Stomach (tissue), 9 donors: ENCODE measurements around the gene SLC22A5. TPM values are rescaled to one million over a fixed set of nuclear protein-coding genes. Genes with fewer than 3 reads are reported as not detected.

ENCODE experiments used
- DNase-seq, 2 donors: peaks; one replicate each; pipeline versions ENCODE4 v3.0.0 to v3.0.0-alpha.2; 2013 to 2019
- H3K27ac ChIP-seq, 5 donors: fragments of 200-600 bp in 4 of 5; sonication (generic) in 4 of 5; one replicate each; pipeline ENCODE4 v1.5.1; 2013 to 2019; ENCODE audit warnings: mild to moderate bottlenecking in 1 of 5, moderate library complexity in 1 of 5
- H3K27me3 ChIP-seq, 3 donors: fragments of 200-600 bp; sonication (generic); one replicate each; pipeline ENCODE4 v1.5.1; 2017 to 2019; ENCODE audit warnings: mixed run types in 1 of 3
- H3K36me3 ChIP-seq, 4 donors: fragments of 200-600 bp; sonication (generic); 1 replicate in 3 of 4; 2 replicates in 1 of 4; pipeline ENCODE4 v1.5.1; 2016 to 2019
- H3K4me1 ChIP-seq, 4 donors: fragments of 200-600 bp; sonication (generic); one replicate each; pipeline ENCODE4 v1.5.1; 2016 to 2019
- H3K4me3 ChIP-seq, 4 donors: fragments of 200-600 bp; sonication (generic) in 3 of 4; one replicate each; pipeline ENCODE4 v1.5.1; 2016 to 2019; ENCODE audit warnings: mild to moderate bottlenecking in 1 of 4
- H3K9me3 ChIP-seq, 4 donors: fragments of 200-600 bp; sonication (generic); one replicate each; pipeline ENCODE4 v1.5.1; 2016 to 2019
- EP300 ChIP-seq: sonication (generic); formaldehyde crosslinking; IDR thresholded peaks from one replicate; pipeline ENCODE4 v1.6.1; 2017; ENCODE audit warnings: antibody characterized with exemption
- POLR2A ChIP-seq, 4 donors: fragments of 450-650 bp; IDR thresholded peaks; one replicate each; pipeline ENCODE4 v1.6.1; 2016; ENCODE audit warnings: antibody characterized with exemption in 4 of 4, control low read depth in 2 of 4, mild to moderate bottlenecking in 1 of 4, moderate library complexity in 1 of 4
- POLR2AphosphoS5 ChIP-seq, 3 donors: sonication (generic); formaldehyde crosslinking; IDR thresholded peaks; one replicate each; pipeline ENCODE4 v1.6.1; 2016; ENCODE audit warnings: antibody characterized with exemption in 3 of 3
- WGBS, 5 donors: extraction: QIAGEN DNeasy Blood & Tissue Kit in 3 of 5; methylation state at CpG; one replicate each; pipeline versions ENCODE4 v1.1.5 to v1.1.7; 2013 to 2018; 5-methylcytosine and 5-hydroxymethylcytosine counted together
- intact Hi-C: fragments of 100-400 bp; cut with DNase I; formaldehyde crosslinking; loops from one replicate; pipeline ENCODE4 v1.15.1; 2023; ENCODE audit warnings: low total_unique reads
- polyA plus RNA-seq, 3 donors: library from polyadenylated mRNA; stranded (reverse); fragments of 200-250 nt; gene quantifications; one replicate each; pipeline ENCODE4 v1.2.3, GENCODE V29; 2013
- total RNA-seq, 5 donors: library from RNA; depleted of rRNA; stranded (reverse); fragments of >200 nt; gene quantifications; one replicate each; pipeline versions ENCODE4 v1.1.0 to v1.2.3, GENCODE V29; 2014 to 2016
- TF ChIP-seq, protein P1 (sequence below), 7 experiments: fragments of 450-650 bp in 4 of 7; fragments of 200-600 bp in 3 of 7; sonication (generic) in 3 of 7; IDR thresholded peaks; one replicate each; pipeline ENCODE4 v1.5.1; 2016 to 2019; ENCODE audit warnings: antibody characterized with exemption in 7 of 7, control low read depth in 2 of 7, mild to moderate bottlenecking in 1 of 7
- donor health status: healthy with polysubstance abuse.
- donor health status: Bipolar disorder and iron deficiency.
- donor health status: healthy.

SLC22A5 gene
- total and polyA plus RNA-seq, 8 donors: 2.1 to 46.1 (median 15.5) TPM

DNA sequence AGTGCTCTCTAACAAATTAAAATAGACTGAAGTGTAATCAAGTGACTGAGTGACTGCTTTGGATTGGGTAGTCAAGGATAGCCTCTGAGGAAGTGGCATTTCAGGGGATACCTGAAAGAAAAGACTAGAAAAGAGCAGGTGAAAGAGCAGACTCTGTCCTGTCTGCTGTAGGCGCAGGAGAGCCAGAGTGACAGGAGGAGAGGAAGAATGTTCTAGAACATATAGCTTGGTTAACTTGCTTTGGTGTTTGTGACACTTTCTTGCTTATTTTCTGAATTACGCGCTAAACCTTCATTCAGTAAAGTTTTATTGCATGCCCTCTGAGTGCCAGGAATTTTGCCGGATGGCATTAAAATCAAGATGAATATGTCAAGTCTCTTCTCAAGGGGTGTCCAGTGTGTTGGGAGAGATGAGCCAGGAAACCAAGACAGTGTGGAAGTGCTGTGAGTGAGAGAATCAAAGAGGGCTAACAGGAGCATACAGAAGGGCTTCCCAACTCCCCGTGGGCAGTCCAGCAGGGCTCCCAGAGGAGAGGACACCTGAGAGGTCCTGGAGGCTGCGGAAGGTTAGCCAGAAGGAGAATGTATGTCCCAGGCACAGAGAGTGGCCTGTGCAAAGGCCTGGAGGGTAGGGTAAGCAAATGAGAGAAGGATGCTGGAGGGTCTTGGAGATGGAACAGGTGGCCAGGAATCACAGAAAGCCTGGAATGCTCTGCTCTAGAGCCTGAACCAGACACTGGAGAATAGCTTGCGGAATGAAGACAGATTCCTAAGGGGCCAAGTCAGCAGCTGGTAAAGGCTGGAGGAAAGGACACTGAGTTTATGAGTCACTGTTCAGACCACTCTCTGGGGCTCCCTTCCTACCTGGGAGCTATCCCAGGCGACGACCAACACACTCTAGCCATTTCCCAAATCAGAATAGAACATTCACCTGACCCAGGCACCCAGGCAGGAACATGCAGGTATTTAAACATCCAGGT, 59.3 kb downstream of the SLC22A5 start:
- Histone ChIP-seq H3K36me3 (peaks cover 0 to 4% (median under 1%) of the 10 kb centered on the region in 4 donors), H3K4me1 (peaks cover 68 to 100% (median 87%) of the 10 kb centered on the region in 4 donors), H3K27me3 (no peaks in the 10 kb centered on the region), H3K27ac (peak overlapping the region; percentile 6 to 100 (median 92)), H3K9me3 (no peaks in the 10 kb centered on the region), H3K4me3 (no peak overlapping the region)
- intact Hi-C loops: no loop called here
- WGBS, 5 donors: 75 to 85% (median 79%) methylated on average over 9 of the region's 9 CpGs
- DNase-seq: no peak
- TF ChIP-seq, protein P1, sequence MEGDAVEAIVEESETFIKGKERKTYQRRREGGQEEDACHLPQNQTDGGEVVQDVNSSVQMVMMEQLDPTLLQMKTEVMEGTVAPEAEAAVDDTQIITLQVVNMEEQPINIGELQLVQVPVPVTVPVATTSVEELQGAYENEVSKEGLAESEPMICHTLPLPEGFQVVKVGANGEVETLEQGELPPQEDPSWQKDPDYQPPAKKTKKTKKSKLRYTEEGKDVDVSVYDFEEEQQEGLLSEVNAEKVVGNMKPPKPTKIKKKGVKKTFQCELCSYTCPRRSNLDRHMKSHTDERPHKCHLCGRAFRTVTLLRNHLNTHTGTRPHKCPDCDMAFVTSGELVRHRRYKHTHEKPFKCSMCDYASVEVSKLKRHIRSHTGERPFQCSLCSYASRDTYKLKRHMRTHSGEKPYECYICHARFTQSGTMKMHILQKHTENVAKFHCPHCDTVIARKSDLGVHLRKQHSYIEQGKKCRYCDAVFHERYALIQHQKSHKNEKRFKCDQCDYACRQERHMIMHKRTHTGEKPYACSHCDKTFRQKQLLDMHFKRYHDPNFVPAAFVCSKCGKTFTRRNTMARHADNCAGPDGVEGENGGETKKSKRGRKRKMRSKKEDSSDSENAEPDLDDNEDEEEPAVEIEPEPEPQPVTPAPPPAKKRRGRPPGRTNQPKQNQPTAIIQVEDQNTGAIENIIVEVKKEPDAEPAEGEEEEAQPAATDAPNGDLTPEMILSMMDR (IDR thresholded peaks at IDR 0.05): no peak
- TF ChIP-seq POLR2A (IDR thresholded peaks at IDR 0.05) (no peak), POLR2AphosphoS5 (IDR thresholded peaks at IDR 0.05) (no peak), EP300 (no peak)

DNA sequence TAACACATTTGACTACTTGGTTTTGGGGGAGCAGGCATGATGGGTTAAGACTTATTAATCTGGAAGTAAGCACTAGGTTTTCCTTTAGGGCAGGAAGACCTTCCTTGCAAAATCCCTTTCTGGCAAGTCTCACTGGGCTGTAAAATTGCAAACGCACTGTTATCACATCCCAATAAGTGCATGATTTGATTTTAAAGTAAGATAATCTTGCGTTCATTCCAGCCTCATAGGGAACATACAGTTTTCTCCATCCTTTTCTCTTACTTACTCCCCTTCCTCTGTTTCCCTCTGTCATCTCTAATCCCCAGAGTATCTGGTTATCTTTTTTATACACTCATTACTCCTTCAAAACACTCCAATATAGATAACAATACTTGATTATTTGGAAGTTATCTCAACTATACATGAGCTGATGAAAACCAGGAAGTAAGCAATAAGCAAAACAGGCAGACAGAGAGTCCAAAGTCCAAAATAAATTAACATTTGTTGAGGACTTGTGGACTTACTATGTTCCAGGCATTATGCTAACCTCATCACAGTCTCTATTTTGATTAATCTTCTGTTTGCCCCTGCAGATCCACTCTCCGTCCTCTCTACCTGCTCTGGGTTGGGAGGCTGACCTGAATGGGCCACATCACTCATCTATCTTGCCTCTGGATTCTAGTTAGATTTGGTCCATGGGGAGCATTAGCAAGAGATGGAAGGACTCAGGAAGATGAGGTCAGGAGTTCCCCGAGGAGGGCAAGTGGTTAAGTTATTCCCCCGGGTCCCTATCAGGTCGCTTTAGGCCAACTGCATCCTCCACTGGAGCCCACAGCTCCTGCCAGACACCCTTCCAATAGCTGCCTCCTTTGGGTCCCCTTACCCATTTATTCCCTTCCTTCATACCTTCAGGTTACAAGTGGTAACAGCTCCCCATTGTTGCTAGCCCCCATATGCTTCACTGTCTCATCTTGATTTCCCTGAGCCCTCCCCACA, 60.2 kb downstream of the SLC22A5 start:
- peak in 1 of 2 donors; percentile 45 for DNase-seq
- no peak overlapping the region for H3K4me3 ChIP-seq
- H3K36me3 ChIP-seq: peaks cover 0 to 3% (median 0%) of the 10 kb centered on the region in 4 donors
- intact Hi-C loops: no loop called here
- TF ChIP-seq, protein P1 (IDR thresholded peaks at IDR 0.05): no peak
- TF ChIP-seq POLR2A (IDR thresholded peaks at IDR 0.05): no peak
- TF ChIP-seq EP300: no peak
- TF ChIP-seq POLR2AphosphoS5 (IDR thresholded peaks at IDR 0.05): no peak
- no peaks in the 10 kb centered on the region for H3K27me3 ChIP-seq
- WGBS, 5 donors: 62 to 66% (median 65%) methylated on average over 6 of the region's 6 CpGs
- H3K27ac ChIP-seq: peak overlapping the region; percentile 6 to 100 (median 92)
- peaks cover 70 to 100% (median 87%) of the 10 kb centered on the region in 4 donors for H3K4me1 ChIP-seq
- H3K9me3 ChIP-seq: no peaks in the 10 kb centered on the region

DNA sequence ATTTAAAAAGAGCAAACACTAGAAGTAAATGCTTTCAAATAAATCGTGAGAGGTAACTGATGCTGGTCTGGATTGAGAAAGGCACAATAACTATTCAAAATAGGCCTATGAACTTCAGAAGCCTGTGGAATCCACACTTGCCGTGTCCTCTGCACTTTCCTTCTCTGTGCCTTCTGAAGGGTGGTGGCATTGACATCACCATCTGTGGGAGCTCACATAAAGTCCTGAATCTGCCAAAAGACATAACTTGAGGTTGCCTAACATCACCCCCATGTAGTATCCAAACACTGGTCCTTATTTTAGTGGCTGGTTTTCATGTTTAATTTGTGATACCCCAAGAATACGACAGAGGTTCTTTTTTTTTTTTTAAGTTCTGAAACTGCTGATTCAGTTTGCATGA, 61.2 kb downstream of the SLC22A5 start:
- Histone ChIP-seq H3K36me3 (peaks cover 0 to 3% (median 0%) of the 10 kb centered on the region in 4 donors), H3K27ac (peak overlapping the region in 2 of 5 donors; percentile 99 to 100), H3K4me1 (peaks cover 70 to 99% (median 87%) of the 10 kb centered on the region in 4 donors), H3K9me3 (no peaks in the 10 kb centered on the region), H3K4me3 (no peak overlapping the region), H3K27me3 (no peaks in the 10 kb centered on the region)
- DNase-seq: no peak
- intact Hi-C loops: no loop called here
- TF ChIP-seq EP300 (no peak), POLR2AphosphoS5 (IDR thresholded peaks at IDR 0.05) (no peak), POLR2A (IDR thresholded peaks at IDR 0.05) (no peak)
- TF ChIP-seq, protein P1 (IDR thresholded peaks at IDR 0.05): no peak
- WGBS, 5 donors: 69 to 85% (median 72%) methylated on average over 3 of the region's 3 CpGs

DNA sequence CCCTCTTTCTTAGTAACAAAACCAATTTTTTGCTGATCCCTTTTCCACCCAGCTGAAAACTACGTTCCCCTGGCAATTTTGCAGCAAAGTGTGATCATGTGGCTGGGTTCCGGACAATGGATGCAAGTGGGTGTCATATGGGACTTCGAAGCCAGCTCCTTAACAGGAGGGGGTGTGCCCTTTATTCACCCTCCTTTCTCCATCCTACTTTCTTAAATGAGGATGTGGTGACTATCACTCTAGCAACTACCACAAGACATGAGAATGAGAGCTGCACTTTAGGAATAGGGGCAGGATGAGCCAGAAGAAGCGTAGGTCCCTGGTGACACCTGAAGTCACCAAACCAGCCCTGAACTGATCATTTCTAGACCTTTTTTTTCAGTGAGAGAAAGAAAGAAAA, 62.1 kb downstream of the SLC22A5 start:
- no peaks in the 10 kb centered on the region for H3K9me3 ChIP-seq
- TF ChIP-seq POLR2AphosphoS5 (IDR thresholded peaks at IDR 0.05) (no peak), EP300 (no peak), POLR2A (IDR thresholded peaks at IDR 0.05) (no peak)
- TF ChIP-seq, protein P1 (IDR thresholded peaks at IDR 0.05): no peak
- H3K4me3 ChIP-seq: no peak overlapping the region
- intact Hi-C loops: no loop called here
- H3K27ac ChIP-seq: peak overlapping the region in 4 of 5 donors; percentile 4 to 100 (median 44)
- 88 to 95% (median 93%) methylated on average over 4 of the region's 4 CpGs for WGBS, 5 donors
- H3K27me3 ChIP-seq: no peaks in the 10 kb centered on the region
- no peak for DNase-seq
- peaks cover 0 to 3% (median 0%) of the 10 kb centered on the region in 4 donors for H3K36me3 ChIP-seq
- peaks cover 66 to 99% (median 86%) of the 10 kb centered on the region in 4 donors for H3K4me1 ChIP-seq
